Esophagus squamous epithelium (tissue), 5 donors: ENCODE data around the gene XRCC4. TPM values are rescaled to one million over a fixed set of nuclear protein-coding genes. Genes with fewer than 3 reads are reported as not detected.

Source experiments
- DNase-seq: peaks from one replicate; lab custom pipeline; 2025; lab: John Stamatoyannopoulos, UW
- H3K27ac ChIP-seq, 4 donors: fragments of 200-600 bp; sonication (generic); one replicate each; pipeline ENCODE4 v1.5.1; 2016 to 2019; ENCODE audit warnings: mild to moderate bottlenecking in 1 of 4
- H3K27me3 ChIP-seq, 4 donors: fragments of 200-600 bp; sonication (generic); 1 replicate in 3 of 4; 2 replicates in 1 of 4; pipeline versions ENCODE4 v1.5.1 to v1.6.0; 2017 to 2021; ENCODE audit warnings: antibody characterized with exemption in 1 of 4
- H3K36me3 ChIP-seq, 3 donors: fragments of 200-600 bp; sonication (generic); one replicate each; pipeline ENCODE4 v1.5.1; 2016 to 2019
- H3K4me1 ChIP-seq, 3 donors: fragments of 200-600 bp; sonication (generic); one replicate each; pipeline ENCODE4 v1.5.1; 2017 to 2019
- H3K4me3 ChIP-seq, 4 donors: fragments of 200-600 bp; sonication (generic); 1 replicate in 3 of 4; 2 replicates in 1 of 4; pipeline ENCODE4 v1.5.1; 2016 to 2019; ENCODE audit warnings: mild to moderate bottlenecking in 2 of 4, moderate library complexity in 1 of 4
- H3K9me3 ChIP-seq, 3 donors: fragments of 200-600 bp; sonication (generic); one replicate each; pipeline ENCODE4 v1.5.1; 2016 to 2019
- CTCF ChIP-seq, 6 experiments: fragments of 450-650 bp in 4 of 6; fragments of 200-600 bp in 2 of 6; sonication (generic) in 2 of 6; IDR thresholded peaks; one replicate each; pipeline ENCODE4 v1.5.1; 2016 to 2019; ENCODE audit warnings: antibody characterized with exemption in 6 of 6, mild to moderate bottlenecking in 4 of 6, moderate library complexity in 4 of 6
- POLR2A ChIP-seq, 4 donors: fragments of 450-650 bp; IDR thresholded peaks; one replicate each; pipeline ENCODE4 v1.6.1; 2017; ENCODE audit warnings: antibody characterized with exemption in 4 of 4, mild to moderate bottlenecking in 4 of 4, moderate library complexity in 3 of 4
- WGBS, 2 donors: methylation state at CpG; one replicate each; pipeline ENCODE4 v1.1.5; 2018; 5-methylcytosine and 5-hydroxymethylcytosine counted together
- intact Hi-C: fragments of 100-400 bp; cut with DNase I; formaldehyde crosslinking; loops from one replicate; pipeline ENCODE4 v1.15.0; 2022
- total RNA-seq, 4 donors: library from RNA; depleted of rRNA; stranded (reverse); fragments of >200 nt; gene quantifications; one replicate each; pipeline ENCODE4 v1.1.0, GENCODE V29; 2016
- donor health status: DM: yes; HTN: yes; CAD: no.

Gene XRCC4
- total RNA-seq, 4 donors from 2014 or later, result 2.9 to 10.3 (median 7.4) TPM

DNA sequence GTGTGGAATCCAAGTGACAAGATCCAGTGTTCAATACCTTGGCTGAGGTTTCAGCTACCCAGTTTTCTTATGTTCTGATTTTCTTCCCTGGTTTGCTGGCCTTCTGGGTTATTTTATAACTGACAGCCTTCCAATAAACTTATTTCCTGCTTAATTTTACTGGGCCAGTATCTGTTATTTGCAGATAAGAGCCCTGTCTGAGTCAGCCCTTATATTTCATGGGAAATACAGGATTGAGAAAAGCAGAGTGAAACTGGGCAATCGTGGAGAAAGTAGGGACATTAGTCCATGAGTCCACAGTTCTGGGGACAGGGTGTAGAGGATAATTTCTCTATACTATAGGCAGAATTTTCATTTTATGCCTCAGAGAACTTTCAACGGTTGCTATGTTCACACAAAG is 32.4 kb upstream of the XRCC4 start:
- Histone ChIP-seq H3K36me3 (no peaks in the 10 kb centered on the region), H3K27ac (no peak overlapping the region), H3K27me3 (no peaks in the 10 kb centered on the region), H3K4me1 (no peaks in the 10 kb centered on the region), H3K4me3 (no peak overlapping the region), H3K9me3 (no peaks in the 10 kb centered on the region)
- WGBS, 2 donors, result 75 to 88% methylated on average over 2 of the region's 2 CpGs
- intact Hi-C loops, result no loop called here
- no peak for DNase-seq
- TF ChIP-seq CTCF (IDR thresholded peaks at IDR 0.05), result no peak
- no peak for TF ChIP-seq POLR2A (IDR thresholded peaks at IDR 0.05)

DNA sequence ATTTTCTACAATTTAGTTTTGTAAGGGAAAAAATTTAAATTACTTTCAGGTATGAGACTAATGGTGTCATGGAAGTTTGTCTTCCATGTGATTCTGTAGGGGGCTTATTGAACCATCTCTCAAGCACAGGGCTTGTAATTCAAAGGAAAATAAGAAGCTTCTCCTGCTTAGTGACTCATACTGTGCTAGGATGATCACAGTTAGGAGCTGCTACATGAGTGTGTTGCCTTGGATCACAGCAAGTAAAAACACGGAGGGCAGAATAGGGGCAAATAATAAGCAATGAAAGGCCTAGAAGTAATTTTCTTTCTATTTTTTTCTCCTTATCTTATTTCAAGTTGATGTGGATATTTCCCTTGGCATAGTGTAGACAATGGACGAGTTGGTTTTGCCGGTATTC is 29.1 kb upstream of the XRCC4 start:
- H3K4me3 ChIP-seq, result no peak overlapping the region
- intact Hi-C loops, result no loop called here
- no peak for DNase-seq
- no peaks in the 10 kb centered on the region for H3K4me1 ChIP-seq
- WGBS, 2 donors, result 85 to 90% methylated on average over 3 of the region's 3 CpGs
- TF ChIP-seq CTCF (IDR thresholded peaks at IDR 0.05), result no peak
- TF ChIP-seq POLR2A (IDR thresholded peaks at IDR 0.05), result no peak
- H3K36me3 ChIP-seq, result peaks cover 0 to 16% (median 0%) of the 10 kb centered on the region in 3 donors
- H3K27ac ChIP-seq, result no peak overlapping the region
- no peaks in the 10 kb centered on the region for H3K9me3 ChIP-seq
- H3K27me3 ChIP-seq, result no peaks in the 10 kb centered on the region

- Histone ChIP-seq H3K27me3 (no peaks in the 10 kb centered on the region), H3K9me3 (no peaks in the 10 kb centered on the region), H3K36me3 (peaks cover 0 to 20% (median 0%) of the 10 kb centered on the region in 3 donors), H3K4me3 (no peak overlapping the region), H3K27ac (no peak overlapping the region), H3K4me1 (no peaks in the 10 kb centered on the region)
- 87 to 92% methylated on average over 2 of the region's 2 CpGs for WGBS, 2 donors
- DNase-seq, result no peak
- TF ChIP-seq POLR2A (IDR thresholded peaks at IDR 0.05) (no peak), CTCF (IDR thresholded peaks at IDR 0.05) (no peak)
- intact Hi-C loops, result no loop called here
Observed at GRCh38 chr5:83048811-83049210, 28.5 kb upstream of the XRCC4 start.

GRCh38 chr5:83049370-83049885 is 27.9 kb upstream of the XRCC4 start:
- Histone ChIP-seq H3K4me3 (no peak overlapping the region), H3K9me3 (no peaks in the 10 kb centered on the region), H3K4me1 (no peaks in the 10 kb centered on the region), H3K27me3 (no peaks in the 10 kb centered on the region), H3K27ac (no peak overlapping the region), H3K36me3 (peaks cover 0 to 22% (median 0%) of the 10 kb centered on the region in 3 donors)
- 51 to 69% methylated on average over 3 of the region's 3 CpGs for WGBS, 2 donors
- no peak for TF ChIP-seq POLR2A (IDR thresholded peaks at IDR 0.05)
- TF ChIP-seq CTCF (IDR thresholded peaks at IDR 0.05), result no peak
- no peak for DNase-seq
- intact Hi-C loops, result no loop called here

DNA sequence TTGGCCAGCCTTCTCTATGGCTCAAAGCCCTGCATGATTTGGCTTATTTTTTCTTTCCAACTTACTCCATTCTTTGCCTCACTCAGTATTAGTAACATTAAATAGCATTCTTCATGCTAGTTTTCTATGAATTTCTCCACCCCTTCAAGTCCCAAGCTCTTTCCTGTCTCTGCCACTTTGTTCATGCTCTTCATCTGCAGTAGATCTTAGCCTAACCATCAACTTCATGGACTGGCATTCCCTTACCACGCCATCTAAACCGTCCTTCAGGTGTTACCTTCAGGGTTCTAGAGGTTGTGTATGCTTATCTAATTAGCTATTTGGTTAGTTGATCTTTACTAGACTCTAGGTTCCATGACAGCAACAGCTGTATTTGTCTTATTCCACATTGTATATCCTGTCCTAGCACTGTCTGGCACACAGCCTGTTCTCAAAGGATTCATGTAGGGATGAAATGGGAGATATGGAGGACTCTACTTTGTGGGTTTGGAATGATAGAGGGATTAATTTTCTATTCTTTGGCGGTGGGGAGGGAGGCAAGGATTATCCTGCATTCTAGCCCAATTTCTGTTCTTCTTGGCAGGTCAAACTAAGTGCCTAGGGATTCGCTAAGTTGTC is 26.5 kb upstream of the XRCC4 start:
- Histone ChIP-seq H3K9me3 (no peaks in the 10 kb centered on the region), H3K4me1 (no peaks in the 10 kb centered on the region), H3K36me3 (peaks cover 0 to 36% (median 0%) of the 10 kb centered on the region in 3 donors), H3K27ac (no peak overlapping the region), H3K27me3 (no peaks in the 10 kb centered on the region), H3K4me3 (no peak overlapping the region)
- no peak for DNase-seq
- TF ChIP-seq POLR2A (IDR thresholded peaks at IDR 0.05) (no peak), CTCF (IDR thresholded peaks at IDR 0.05) (no peak)
- WGBS, 2 donors, result 77 to 88% methylated on average over 4 of the region's 4 CpGs
- intact Hi-C loops, result no loop called here
